Fibroblast of the aortic adventitia (primary cell): Measurements from ENCODE around the gene MZF1. TPM values are rescaled to one million over a fixed set of nuclear protein-coding genes. Genes with fewer than 3 reads are reported as not detected.
"Not testable (repeated sequence)": the region's sequence is repeated elsewhere in the genome, so short reads cannot be mapped to it uniquely, and the experiment has no call there.

ENCODE experiments used
- DNase-seq: peaks from one replicate; pipeline ENCODE4 v3.0.0-alpha.2; 2010; ENCODE audit warnings: low read depth
- H3K4me3 ChIP-seq: 2 replicates; pipeline ENCODE4 v1.5.1; 2011; ENCODE audit warnings: low read depth, mild to moderate bottlenecking, control low read depth, low read length, moderate library complexity
- total RNA-seq: library from RNA; depleted of rRNA; stranded (reverse); fragments of >200 nt; gene quantifications from 2 replicates; pipeline ENCODE4 v1.2.3, GENCODE V29; 2012; ENCODE audit warnings: low replicate concordance
- TF ChIP-seq, protein P1 (sequence below): IDR thresholded peaks from 2 replicates; pipeline ENCODE4 v1.5.1; 2011; ENCODE audit warnings: mild to moderate bottlenecking, low read length, control low read depth, inconsistent platforms; ENCODE audit not compliant: insufficient read depth

MZF1 gene
- total RNA-seq, 1 donor, result 15.5 TPM

- H3K4me3 ChIP-seq, result no peak overlapping the region
- DNase-seq, result peak; percentile 87
- TF ChIP-seq, protein P1, sequence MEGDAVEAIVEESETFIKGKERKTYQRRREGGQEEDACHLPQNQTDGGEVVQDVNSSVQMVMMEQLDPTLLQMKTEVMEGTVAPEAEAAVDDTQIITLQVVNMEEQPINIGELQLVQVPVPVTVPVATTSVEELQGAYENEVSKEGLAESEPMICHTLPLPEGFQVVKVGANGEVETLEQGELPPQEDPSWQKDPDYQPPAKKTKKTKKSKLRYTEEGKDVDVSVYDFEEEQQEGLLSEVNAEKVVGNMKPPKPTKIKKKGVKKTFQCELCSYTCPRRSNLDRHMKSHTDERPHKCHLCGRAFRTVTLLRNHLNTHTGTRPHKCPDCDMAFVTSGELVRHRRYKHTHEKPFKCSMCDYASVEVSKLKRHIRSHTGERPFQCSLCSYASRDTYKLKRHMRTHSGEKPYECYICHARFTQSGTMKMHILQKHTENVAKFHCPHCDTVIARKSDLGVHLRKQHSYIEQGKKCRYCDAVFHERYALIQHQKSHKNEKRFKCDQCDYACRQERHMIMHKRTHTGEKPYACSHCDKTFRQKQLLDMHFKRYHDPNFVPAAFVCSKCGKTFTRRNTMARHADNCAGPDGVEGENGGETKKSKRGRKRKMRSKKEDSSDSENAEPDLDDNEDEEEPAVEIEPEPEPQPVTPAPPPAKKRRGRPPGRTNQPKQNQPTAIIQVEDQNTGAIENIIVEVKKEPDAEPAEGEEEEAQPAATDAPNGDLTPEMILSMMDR, result peak; percentile 97
Observed at GRCh38 chr19:58581227-58582141, 8.3 kb upstream of the MZF1 start.

DNA sequence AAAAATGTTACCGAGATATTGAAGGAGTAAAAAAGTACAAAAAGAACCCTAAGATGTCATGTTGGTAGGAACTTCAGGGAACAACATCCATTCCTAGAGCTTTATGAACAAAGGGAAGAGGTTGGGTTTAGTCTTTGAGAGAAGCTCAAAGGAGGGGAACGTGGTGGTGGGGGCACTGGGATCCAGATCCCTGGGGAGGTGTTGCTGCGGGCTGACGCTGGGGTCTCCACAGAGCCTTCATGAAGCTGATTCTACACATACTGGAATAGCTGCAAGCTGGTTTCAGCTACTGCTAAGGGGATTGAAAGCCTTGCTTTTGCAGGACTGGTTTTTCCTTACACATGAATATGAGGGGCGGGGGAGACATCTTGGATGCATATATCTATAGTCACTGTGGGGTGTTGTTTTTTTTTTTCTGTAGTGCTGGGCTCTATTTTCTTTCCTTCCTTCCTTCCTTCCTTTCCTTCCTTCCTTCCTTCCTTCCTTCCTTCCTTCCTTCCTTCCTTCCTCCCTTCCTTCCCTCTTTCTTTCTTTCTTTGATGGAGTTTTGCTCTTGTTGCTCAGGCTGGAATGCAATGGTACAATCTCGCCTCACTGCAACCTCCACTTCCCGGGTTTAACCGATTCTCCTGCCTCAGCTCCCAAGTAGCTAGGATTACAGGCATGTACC is 6.5 kb upstream of the MZF1 start:
- TF ChIP-seq, protein P1, result no peak
- H3K4me3 ChIP-seq, result no peak overlapping the region
- no peak for DNase-seq

GRCh38 chr19:58578012-58578925 is 5.1 kb upstream of the MZF1 start:
- no peak overlapping the region for H3K4me3 ChIP-seq
- TF ChIP-seq, protein P1, result no peak
- no peak for DNase-seq

GRCh38 chr19:58577581-58577980 is 4.4 kb upstream of the MZF1 start:
- not testable (repeated sequence) for H3K4me3 ChIP-seq, DNase-seq

- peak; percentile 90 for DNase-seq
- H3K4me3 ChIP-seq, result peak overlapping the region; percentile 86
- TF ChIP-seq, protein P1, result peak; percentile 21
Observed at GRCh38 chr19:58575183-58576041, 2.3 kb upstream of the MZF1 start.

DNA sequence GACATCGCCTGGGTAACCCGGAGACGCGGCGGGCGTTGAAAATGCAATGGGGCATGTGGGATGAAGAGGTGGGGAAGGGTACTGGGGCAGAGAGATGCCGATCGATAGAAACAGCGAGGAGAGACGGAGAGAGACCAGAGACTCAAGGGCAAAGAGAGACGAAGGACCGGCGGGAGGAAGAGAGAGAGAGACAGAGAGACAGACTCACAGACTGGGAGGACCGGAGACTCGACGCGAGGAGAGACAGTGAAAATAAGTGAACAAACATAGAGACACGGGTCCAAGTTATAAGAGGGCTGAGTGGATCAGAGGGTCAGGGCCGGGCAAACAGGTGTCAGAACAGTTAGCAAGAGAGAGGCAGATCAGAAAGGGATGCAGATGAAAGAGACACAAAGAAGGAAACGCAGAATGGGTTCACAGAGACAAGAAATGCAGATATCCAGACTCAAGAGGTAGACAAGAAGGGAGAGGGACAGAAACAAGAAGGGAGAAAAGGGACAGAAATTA is 576 bp upstream of the MZF1 start:
- TF ChIP-seq, protein P1, result no peak
- DNase-seq, result no peak
- H3K4me3 ChIP-seq, result peak overlapping the region; percentile 92
